DMS 273 treated with DMSO at 0.1 percent for 48 hours (cell line): Measurements from ENCODE around the gene AUTS2.

ENCODE experiments used
- DNase-seq: peaks from one replicate; lab custom pipeline; 2025; lab: John Stamatoyannopoulos, UW

The AUTS2 gene

GRCh38 chr7:69939317-69939716 lies 341.0 kb downstream of the AUTS2 start:
- no peak for DNase-seq

GRCh38 chr7:69941077-69941651 lies 342.9 kb downstream of the AUTS2 start:
- DNase-seq, result no peak

- no peak for DNase-seq
Measured at GRCh38 chr7:69942573-69942972, 344.3 kb downstream of the AUTS2 start.

GRCh38 chr7:69946901-69947300 lies 348.6 kb downstream of the AUTS2 start:
- no peak for DNase-seq

GRCh38 chr7:69947998-69948397 lies 349.7 kb downstream of the AUTS2 start:
- no peak for DNase-seq

GRCh38 chr7:69949122-69949521 lies 350.8 kb downstream of the AUTS2 start:
- no peak for DNase-seq

GRCh38 chr7:69951458-69951857 lies 353.2 kb downstream of the AUTS2 start:
- DNase-seq, result no peak

GRCh38 chr7:69953136-69954067 lies 355.1 kb downstream of the AUTS2 start:
- no peak for DNase-seq

- DNase-seq, result no peak
Measured at GRCh38 chr7:69956541-69956940, 358.3 kb downstream of the AUTS2 start.

GRCh38 chr7:69957661-69958060 lies 359.4 kb downstream of the AUTS2 start:
- no peak for DNase-seq

- DNase-seq, result no peak
Measured at GRCh38 chr7:69959789-69960499, 361.7 kb downstream of the AUTS2 start.

GRCh38 chr7:69961436-69961835 lies 363.2 kb downstream of the AUTS2 start:
- no peak for DNase-seq

- peak; percentile 43 for DNase-seq
Measured at GRCh38 chr7:69962186-69963065, 364.2 kb downstream of the AUTS2 start.

- no peak for DNase-seq
Measured at GRCh38 chr7:69963393-69963792, 365.1 kb downstream of the AUTS2 start.

- DNase-seq, result peak; percentile 42
Measured at GRCh38 chr7:69966766-69967591, 368.7 kb downstream of the AUTS2 start.

- DNase-seq, result no peak
Measured at GRCh38 chr7:69967689-69968450, 369.6 kb downstream of the AUTS2 start.

GRCh38 chr7:69968969-69969556 lies 370.8 kb downstream of the AUTS2 start:
- no peak for DNase-seq

- no peak for DNase-seq
Measured at GRCh38 chr7:69981646-69982045, 383.4 kb downstream of the AUTS2 start.

GRCh38 chr7:69982197-69982596 lies 383.9 kb downstream of the AUTS2 start:
- DNase-seq, result no peak

- DNase-seq, result no peak
Measured at GRCh38 chr7:69989551-69989950, 391.3 kb downstream of the AUTS2 start.
